ENCODE data around the gene CHD3. TPM values are rescaled to one million over a fixed set of nuclear protein-coding genes. Genes with fewer than 3 reads are reported as not detected.
A peak's percentile ranks its signal among the peaks of the same experiment; 100 is the strongest.

Gene CHD3
- total RNA-seq, result 100 to 1,000 TPM in 1 of 6 donors, 10 to 100 TPM in 5; 35.9 to 101 (median 43.1) TPM
- polyA plus RNA-seq, result 100 to 1,000 TPM; 117 to 143 TPM

- Histone ChIP-seq H3K27me3 (no peaks in the 10 kb centered on the region), H3K9me3 (no peaks in the 10 kb centered on the region), H3K36me3 (no peaks in the 10 kb centered on the region), H3K27ac (peak within 1 kb of the TSS; percentile 80 to 97 (median 88)), H3K4me3 (peak within 1 kb of the TSS in 3 of 4 donors; percentile 24 to 84 (median 84)), H3K4me1 (peaks cover 24 to 29% (median 25%) of the 10 kb centered on the region in 3 donors)
- ATAC-seq, result peak; percentile 16 to 39 (median 30)
- DNase-seq, result peak in 4 of 6 donors; percentile 43 to 51 (median 48)
- intact Hi-C loops (cut with DNase I), result no loop called here
- FAIRE-seq, result no peak
- no peak for TF ChIP-seq CTCF (IDR thresholded peaks at IDR 0.05)
- WGBS, 2 donors, result 21 to 23% methylated on average over 18 of the region's 18 CpGs
Measured at GRCh38 chr17:7888184-7888920, at the start of gene CHD3. TSS of gene CHD3 (plus strand) at chr17:7888789. CDS start at chr17:7889001, 212 bp downstream.

- no peak for ATAC-seq
- intact Hi-C loops (cut with DNase I), result no loop called here
Measured at GRCh38 chr17:7839190-7839875, 49.3 kb upstream of the CHD3 start.

GRCh38 chr17:7839876-7840261 lies 48.7 kb upstream of the CHD3 start:
- Histone ChIP-seq H3K4me3 (no peak overlapping the region), H3K4me1 (peaks cover 8 to 20% (median 10%) of the 10 kb centered on the region in 3 donors), H3K9me3 (no peaks in the 10 kb centered on the region), H3K36me3 (no peaks in the 10 kb centered on the region), H3K27ac (no peak overlapping the region), H3K27me3 (no peaks in the 10 kb centered on the region)
- no peak for TF ChIP-seq CTCF (IDR thresholded peaks at IDR 0.05)
- intact Hi-C loops (cut with DNase I), result no loop called here
- FAIRE-seq (no peak), DNase-seq (peak in 1 of 6 donors; percentile 10), ATAC-seq (no peak)
- WGBS, 2 donors, result 58 to 71% methylated on average over 2 of the region's 2 CpGs

More at GRCh38 chr17:7839190-7839875, 49.3 kb upstream of the CHD3 start:
- Histone ChIP-seq H3K4me1 (peaks cover 7 to 20% (median 10%) of the 10 kb centered on the region in 3 donors), H3K4me3 (no peak overlapping the region), H3K27me3 (no peaks in the 10 kb centered on the region), H3K36me3 (no peaks in the 10 kb centered on the region), H3K9me3 (no peaks in the 10 kb centered on the region), H3K27ac (peak overlapping the region in 1 of 4 donors; percentile 22)
- TF ChIP-seq CTCF (IDR thresholded peaks at IDR 0.05), result no peak
- FAIRE-seq, result no peak
- DNase-seq, result peak in 2 of 6 donors; percentile 25 to 55
- WGBS, 2 donors, result 55 to 62% methylated on average over 6 of the region's 6 CpGs

GRCh38 chr17:7840441-7840840 lies 48.1 kb upstream of the CHD3 start:
- WGBS, 2 donors, result 35 to 42% methylated on average over 1 of the region's 1 CpG
- peaks cover 13 to 26% (median 15%) of the 10 kb centered on the region in 3 donors for H3K4me1 ChIP-seq

More at GRCh38 chr17:7840441-7840840, 48.1 kb upstream of the CHD3 start:
- FAIRE-seq, result no peak
- intact Hi-C loops (cut with DNase I), result no loop called here
- Histone ChIP-seq H3K27me3 (no peaks in the 10 kb centered on the region), H3K27ac (peak overlapping the region in 1 of 4 donors; percentile 96), H3K36me3 (no peaks in the 10 kb centered on the region), H3K9me3 (no peaks in the 10 kb centered on the region), H3K4me3 (no peak overlapping the region)
- ATAC-seq, result no peak
- DNase-seq, result no peak
- no peak for TF ChIP-seq CTCF (IDR thresholded peaks at IDR 0.05)

All from pancreas (tissue), 10 donors.